ENCODE results near the gene FFAR3.
"Not testable (repeated sequence)": the region's sequence is repeated elsewhere in the genome, so short reads cannot be mapped to it uniquely, and the experiment has no call there.

- not testable (repeated sequence) for TF ChIP-seq EZH2 (IDR thresholded peaks at IDR 0.05; ENCODE audit: low read length, unreplicated experiment); CTCF (conservative IDR thresholded peaks at IDR 0.05; ENCODE audit: low read depth, low read length); EZH2phosphoT487 (IDR thresholded peaks at IDR 0.05; ENCODE audit: borderline replicate concordance, low read length)
Observed at GRCh38 chr19:35379545-35379944, 21.3 kb downstream of the FFAR3 start.
